Endothelial cell of umbilical vein (primary cell): ENCODE results near the gene TBC1D14. TPM values are rescaled to one million over a fixed set of nuclear protein-coding genes. Genes with fewer than 3 reads are reported as not detected.
"Not testable (repeated sequence)": the region's sequence is repeated elsewhere in the genome, so short reads cannot be mapped to it uniquely, and the experiment has no call there.

Experiments used
- BruUV-seq: library from RNA; stranded (reverse); fragments of 400-500 nt; replicated peaks from 2 replicates; lab custom pipeline; 2021; lab: Mats Ljungman, UMichigan
- CTCF ChIA-PET: fragments of 300-600, 350-600 bp; sonication (Branson Sonifier 250); formaldehyde crosslinking; loops from one replicate; lab custom pipeline; 2021; ENCODE audit warnings: antibody characterized with exemption, inconsistent platforms; lab: Charles Lee
- POLR2A ChIA-PET: fragments of 300-600, 350-600 bp; sonication (Branson Sonifier 250); formaldehyde crosslinking; loops from one replicate; lab custom pipeline; 2021; ENCODE audit warnings: antibody characterized with exemption, inconsistent platforms; lab: Charles Lee
- DNase-seq: peaks from one replicate; pipeline ENCODE4 v3.0.0-alpha.2; 2011; ENCODE audit warnings: low read depth, low spot score
- FAIRE-seq: peaks from 2 replicates; lab custom pipeline; 2011; peaks lifted over from hg19 to GRCh38; lab: Jason Lieb, UNC
- H2AFZ ChIP-seq: 2 replicates; pipeline ENCODE4 v1.6.0; 2012; ENCODE audit warnings: low read depth, low read length, control low read depth, inconsistent platforms
- H3K27ac ChIP-seq: 2 replicates; pipeline ENCODE4 v1.5.1; 2011; ENCODE audit warnings: low read depth, mild to moderate bottlenecking, control low read depth, low read length, moderate library complexity; ENCODE audit not compliant: insufficient read depth
- H3K27me3 ChIP-seq, 2 experiments: 2 replicates each; pipeline versions ENCODE4 v1.6.0 to v1.6.1; 2011; ENCODE audit warnings: low read length in 2 of 2, mixed read lengths in 1 of 2; ENCODE audit not compliant: control insufficient read depth in 2 of 2, insufficient read depth in 2 of 2
- H3K36me3 ChIP-seq, 2 experiments: 2 replicates in 1 of 2; 3 replicates in 1 of 2; pipeline ENCODE4 v1.5.1; 2011; ENCODE audit warnings: low read length in 2 of 2, mild to moderate bottlenecking in 1 of 2, moderate library complexity in 1 of 2; ENCODE audit not compliant: control insufficient read depth in 2 of 2, insufficient read depth in 2 of 2; ENCODE audit errors: extremely low read depth in 1 of 2
- H3K4me1 ChIP-seq: 3 replicates; pipeline ENCODE4 v1.5.1; 2011; ENCODE audit warnings: mild to moderate bottlenecking, low read length; ENCODE audit not compliant: control insufficient read depth, insufficient read depth; ENCODE audit errors: extremely low read depth
- H3K4me2 ChIP-seq: 2 replicates; pipeline ENCODE4 v1.6.1; 2011; ENCODE audit warnings: low read length, control low read depth, mixed read lengths; ENCODE audit not compliant: insufficient read depth
- H3K4me3 ChIP-seq, 3 experiments: fragments of 200-600 bp in 1 of 3; sonication (generic), shearing (Covaris generic) in 1 of 3; replicated peaks in 1 of 3; 2 replicates each; pipeline ENCODE4 v1.5.1; 2011 to 2016; ENCODE audit warnings: control low read depth in 3 of 3, low read length in 3 of 3, mild to moderate bottlenecking in 2 of 3, inconsistent platforms in 1 of 3, low read depth in 1 of 3, moderate library complexity in 1 of 3; ENCODE audit not compliant: insufficient read depth in 1 of 3
- H3K79me2 ChIP-seq: 2 replicates; pipeline ENCODE4 v1.6.0; 2012; ENCODE audit warnings: low read length, inconsistent platforms; ENCODE audit not compliant: control insufficient read depth, insufficient read depth
- H3K9ac ChIP-seq: replicated peaks from 2 replicates; pipeline ENCODE3; 2011; ENCODE audit warnings: low read length, control low read depth; ENCODE audit not compliant: insufficient read depth; ENCODE audit errors: extremely low read depth
- H3K9me1 ChIP-seq: replicated peaks from 3 replicates; pipeline ENCODE4 v1.6.0; 2011; ENCODE audit warnings: mild to moderate bottlenecking, low read length; ENCODE audit not compliant: control insufficient read depth, insufficient read depth; ENCODE audit errors: extremely low read depth
- H3K9me3 ChIP-seq: replicated peaks from 2 replicates; pipeline ENCODE4 v1.5.1; 2012; ENCODE audit warnings: low read length, inconsistent platforms; ENCODE audit not compliant: control insufficient read depth, insufficient read depth
- H4K20me1 ChIP-seq: replicated peaks from 2 replicates; pipeline ENCODE3; 2011; ENCODE audit warnings: mild to moderate bottlenecking, low read length; ENCODE audit not compliant: control insufficient read depth, insufficient read depth; ENCODE audit errors: extremely low read depth
- CTCF ChIP-seq, 2 donors: IDR thresholded peaks; 1 replicate in 1 of 2; 2 replicates in 1 of 2; pipeline ENCODE4 v1.5.1; 2011; ENCODE audit warnings: low read length in 2 of 2, mild to moderate bottlenecking in 2 of 2, moderate library complexity in 2 of 2, control low read depth in 1 of 2, inconsistent platforms in 1 of 2, low read depth in 1 of 2; ENCODE audit not compliant: insufficient read depth in 1 of 2; ENCODE audit errors: extremely low read depth in 1 of 2
- FOS ChIP-seq: IDR thresholded peaks from 2 replicates; pipeline ENCODE4 v1.6.1; 2011; ENCODE audit warnings: mild to moderate bottlenecking, low read length, moderate library complexity, borderline replicate concordance; ENCODE audit not compliant: insufficient read depth
- MYC ChIP-seq: IDR thresholded peaks from one replicate; pipeline ENCODE4 v1.6.1; 2011; ENCODE audit warnings: mild to moderate bottlenecking, low read depth, low read length
- POLR2AphosphoS5 ChIP-seq: IDR thresholded peaks from 2 replicates; pipeline ENCODE4 v1.6.1; 2012; ENCODE audit warnings: low read depth, mild to moderate bottlenecking, control low read depth, low read length, moderate library complexity; ENCODE audit not compliant: insufficient read depth
- dilution Hi-C: fragments of 300-500 bp; cut with MboI; formaldehyde crosslinking; loops from one replicate; pipeline ENCODE4 v1.15.0; 2019; ENCODE audit warnings: low sequenced_read_pairs; ENCODE audit not compliant: extremely low pct_ligation_motif_present
- intact Hi-C: fragments of 100-400 bp; cut with micrococcal nuclease; formaldehyde crosslinking; loops from one replicate; pipeline ENCODE4 v1.10.0; 2022
- polyA plus RNA-seq, 4 experiments: library from polyadenylated mRNA; depleted of rRNA in 3 of 4; stranded (reverse) in 3 of 4; unstranded in 1 of 4; fragments of >200 nt; gene quantifications; 2 replicates each; pipeline versions ENCODE4 v1.2.1 to v1.2.3, GENCODE V29; 2011 to 2012; ENCODE audit warnings: missing spikeins in 1 of 4
- total RNA-seq: library from RNA; stranded (reverse); gene quantifications from 2 replicates; pipeline ENCODE4 v1.2.3, GENCODE V29; 2021

TBC1D14 gene
- total and polyA plus RNA-seq, 2 donors (not counting 3 experiments of a cell fraction or from before 2014, with no cell fraction given): 23.7 to 24.8 TPM

- Histone ChIP-seq H3K36me3 (no peaks in the 10 kb centered on the region), H3K9ac (no peak overlapping the region), H3K9me1 (no peaks in the 10 kb centered on the region), H3K4me1 (no peaks in the 10 kb centered on the region), H3K9me3 (no peaks in the 10 kb centered on the region), H3K27me3 (no peaks in the 10 kb centered on the region), H4K20me1 (no peaks in the 10 kb centered on the region), H3K4me2 (no peak overlapping the region), H3K79me2 (no peaks in the 10 kb centered on the region), H3K27ac (no peak overlapping the region), H3K4me3 (no peak overlapping the region), H2AFZ (no peak overlapping the region)
- CTCF ChIA-PET: interaction anchor here (0.6 to 4.1 kb wide), 47 partner anchors 8 to 400 kb away, joined by 3 to 79 read pairs (median 4); partner anchors contain the start of genes GRPEL1 and TADA2B
- FAIRE-seq (peak; percentile 97), DNase-seq (peak; percentile 90)
- POLR2A ChIA-PET: no interaction called here
- TF ChIP-seq MYC (no peak), CTCF (IDR thresholded peaks at IDR 0.05; ENCODE audit: extremely low read depth in 1 of 2, insufficient read depth in 1 of 2, low read depth in 1 of 2, low read length in 2 of 2) (peak; percentile 93 to 95), FOS (no peak), POLR2AphosphoS5 (no peak)
- dilution Hi-C loops (no loop called here), intact Hi-C loops (loop anchor here (1.0 to 5.0 kb wide), 4 partner anchors 9 to 96 kb away; partner anchors contain the start of gene TBC1D14)
- BruUV-seq: no TSS peak
Observed at GRCh38 chr4:6974138-6974848, 64.7 kb downstream of the TBC1D14 start.

GRCh38 chr4:6977846-6978245 lies 68.2 kb downstream of the TBC1D14 start:
- intact Hi-C loops, H3K27ac ChIP-seq, dilution Hi-C loops, H3K9ac ChIP-seq, DNase-seq, FAIRE-seq, POLR2A ChIA-PET, H3K9me3 ChIP-seq, H3K27me3 ChIP-seq, H3K4me2 ChIP-seq, H3K36me3 ChIP-seq, H3K4me3 ChIP-seq, H3K79me2 ChIP-seq, BruUV-seq, H3K4me1 ChIP-seq, H2AFZ ChIP-seq, H4K20me1 ChIP-seq, H3K9me1 ChIP-seq, CTCF ChIA-PET: not testable (repeated sequence)
